Sigmoid colon (tissue), 7 donors: ENCODE data around the gene TMEM259. TPM values are rescaled to one million over a fixed set of nuclear protein-coding genes. Genes with fewer than 3 reads are reported as not detected.

Source experiments
- DNase-seq: peaks from one replicate; pipeline ENCODE4 v3.0.0-alpha.2; 2019
- H3K27ac ChIP-seq, 4 donors: fragments of 200-600 bp; sonication (generic); one replicate each; pipeline ENCODE4 v1.5.1; 2016 to 2019; ENCODE audit warnings: mild to moderate bottlenecking in 1 of 4
- H3K27me3 ChIP-seq, 3 donors: fragments of 200-600 bp; sonication (generic); one replicate each; pipeline ENCODE4 v1.5.1; 2019; ENCODE audit warnings: mild to moderate bottlenecking in 1 of 3
- H3K36me3 ChIP-seq, 4 donors: fragments of 200-600 bp; sonication (generic); one replicate each; pipeline ENCODE4 v1.5.1; 2016 to 2019
- H3K4me1 ChIP-seq, 4 donors: fragments of 200-600 bp; sonication (generic); one replicate each; pipeline ENCODE4 v1.5.1; 2017 to 2019
- H3K4me3 ChIP-seq, 4 donors: fragments of 200-600 bp; sonication (generic); one replicate each; pipeline ENCODE4 v1.5.1; 2017 to 2019; ENCODE audit warnings: mild to moderate bottlenecking in 2 of 4, moderate library complexity in 1 of 4
- H3K9me3 ChIP-seq, 4 donors: fragments of 200-600 bp in 3 of 4; sonication (generic) in 3 of 4; one replicate each; pipeline versions ENCODE4 v1.5.1 to v1.6.1; 2013 to 2019
- CTCF ChIP-seq, 4 experiments: fragments of 450-650 bp in 3 of 4; fragments of 200-600 bp in 1 of 4; IDR thresholded peaks; one replicate each; pipeline ENCODE4 v1.5.1; 2016 to 2019; ENCODE audit warnings: antibody characterized with exemption in 4 of 4, mild to moderate bottlenecking in 3 of 4, moderate library complexity in 2 of 4
- EP300 ChIP-seq, 4 donors: sonication (generic); formaldehyde crosslinking; IDR thresholded peaks; one replicate each; pipeline ENCODE4 v1.6.1; 2017; ENCODE audit warnings: antibody characterized with exemption in 4 of 4
- POLR2A ChIP-seq, 2 donors: fragments of 450-650 bp; IDR thresholded peaks; one replicate each; pipeline ENCODE4 v1.6.1; 2016; ENCODE audit warnings: antibody characterized with exemption in 2 of 2, mild to moderate bottlenecking in 2 of 2, moderate library complexity in 2 of 2
- POLR2AphosphoS5 ChIP-seq, 4 donors: sonication (generic); formaldehyde crosslinking; IDR thresholded peaks; one replicate each; pipeline ENCODE4 v1.6.1; 2017; ENCODE audit warnings: antibody characterized with exemption in 4 of 4
- WGBS, 2 donors: extraction: QIAGEN DNeasy Blood & Tissue Kit; methylation state at CpG; one replicate each; pipeline ENCODE4 v1.1.7; 2013; 5-methylcytosine and 5-hydroxymethylcytosine counted together
- intact Hi-C: fragments of 100-400 bp; cut with DNase I; formaldehyde crosslinking; loops from one replicate; pipeline ENCODE4 v1.15.1; 2023
- polyA plus RNA-seq, 3 donors: library from polyadenylated mRNA; stranded (reverse); fragments of 200-250 nt; gene quantifications; one replicate each; pipeline ENCODE4 v1.2.3, GENCODE V29; 2013
- total RNA-seq, 4 donors: library from RNA; depleted of rRNA; stranded (reverse); fragments of >200 nt; gene quantifications; one replicate each; pipeline ENCODE4 v1.1.0, GENCODE V29; 2016
- donor health status: healthy with polysubstance abuse.
- donor health status: Bipolar disorder and iron deficiency.
- donor health status: healthy.

Gene TMEM259
- total and polyA plus RNA-seq, 7 donors, result 19.2 to 232 (median 94.5) TPM

GRCh38 chr19:1064661-1065605 is 44.0 kb upstream of the TMEM259 start:
- intact Hi-C loops, result no loop called here
- no peak overlapping the region for H3K4me3 ChIP-seq
- H3K4me1 ChIP-seq, result peaks cover 0 to 36% (median 26%) of the 10 kb centered on the region in 4 donors
- no peak for TF ChIP-seq POLR2AphosphoS5 (IDR thresholded peaks at IDR 0.05)
- TF ChIP-seq POLR2A (IDR thresholded peaks at IDR 0.05), result no peak
- peak; percentile 23 to 78 (median 68) for TF ChIP-seq CTCF (IDR thresholded peaks at IDR 0.05)
- no peak for TF ChIP-seq EP300 (IDR thresholded peaks at IDR 0.05)
- no peak overlapping the region for H3K27ac ChIP-seq
- H3K36me3 ChIP-seq, result no peaks in the 10 kb centered on the region
- H3K27me3 ChIP-seq, result peaks cover 31 to 66% (median 49%) of the 10 kb centered on the region in 3 donors
- DNase-seq, result no peak
- WGBS, 2 donors, result 7 to 13% methylated on average over 60 of the region's 60 CpGs
- no peaks in the 10 kb centered on the region for H3K9me3 ChIP-seq

- Histone ChIP-seq H3K4me1 (peaks cover 0 to 36% (median 26%) of the 10 kb centered on the region in 4 donors), H3K4me3 (no peak overlapping the region), H3K9me3 (peaks cover 0 to 6% (median 0%) of the 10 kb centered on the region in 4 donors), H3K27ac (no peak overlapping the region), H3K27me3 (peaks cover 30 to 57% (median 40%) of the 10 kb centered on the region in 3 donors), H3K36me3 (no peaks in the 10 kb centered on the region)
- no peak for TF ChIP-seq CTCF (IDR thresholded peaks at IDR 0.05)
- no peak for TF ChIP-seq EP300 (IDR thresholded peaks at IDR 0.05)
- TF ChIP-seq POLR2A (IDR thresholded peaks at IDR 0.05), result no peak
- TF ChIP-seq POLR2AphosphoS5 (IDR thresholded peaks at IDR 0.05), result no peak
- no peak for DNase-seq
- WGBS, 2 donors, result 77% methylated on average over 37 of the region's 37 CpGs
- intact Hi-C loops, result no loop called here
These were observed 43.2 kb upstream of the TMEM259 start for GRCh38 chr19:1063909-1064660.

GRCh38 chr19:1063030-1063908 is 42.3 kb upstream of the TMEM259 start:
- DNase-seq, result no peak
- no peaks in the 10 kb centered on the region for H3K36me3 ChIP-seq
- H3K9me3 ChIP-seq, result peaks cover 0 to 15% (median 4%) of the 10 kb centered on the region in 4 donors
- no peak overlapping the region for H3K4me3 ChIP-seq
- H3K4me1 ChIP-seq, result peaks cover 0 to 36% (median 26%) of the 10 kb centered on the region in 4 donors
- H3K27ac ChIP-seq, result no peak overlapping the region
- TF ChIP-seq POLR2A (IDR thresholded peaks at IDR 0.05) (no peak), CTCF (IDR thresholded peaks at IDR 0.05) (no peak), EP300 (IDR thresholded peaks at IDR 0.05) (no peak), POLR2AphosphoS5 (IDR thresholded peaks at IDR 0.05) (no peak)
- WGBS, 2 donors, result 84 to 87% methylated on average over 37 of the region's 37 CpGs
- intact Hi-C loops, result no loop called here
- H3K27me3 ChIP-seq, result peaks cover 27 to 49% (median 32%) of the 10 kb centered on the region in 3 donors

- H3K4me1 ChIP-seq, result peaks cover 0 to 34% (median 25%) of the 10 kb centered on the region in 4 donors
These were observed 41.6 kb upstream of the TMEM259 start for GRCh38 chr19:1062387-1063029.

More at GRCh38 chr19:1062387-1063029, 41.6 kb upstream of the TMEM259 start:
- H3K36me3 ChIP-seq, result no peaks in the 10 kb centered on the region
- WGBS, 2 donors, result 83 to 91% methylated on average over 17 of the region's 17 CpGs
- no peak for DNase-seq
- intact Hi-C loops, result no loop called here
- peaks cover 3 to 22% (median 11%) of the 10 kb centered on the region in 4 donors for H3K9me3 ChIP-seq
- no peak overlapping the region for H3K4me3 ChIP-seq
- H3K27me3 ChIP-seq, result peaks cover 23 to 41% (median 24%) of the 10 kb centered on the region in 3 donors
- TF ChIP-seq EP300 (IDR thresholded peaks at IDR 0.05), result no peak
- TF ChIP-seq CTCF (IDR thresholded peaks at IDR 0.05), result no peak
- no peak for TF ChIP-seq POLR2AphosphoS5 (IDR thresholded peaks at IDR 0.05)
- no peak for TF ChIP-seq POLR2A (IDR thresholded peaks at IDR 0.05)
- H3K27ac ChIP-seq, result no peak overlapping the region
